HEK293T (cell line): ENCODE results near the gene NHEJ1.

ENCODE experiments used
- BHLHE40 ChIP-seq: fragments of 450-650 bp; IDR thresholded peaks from 2 replicates; pipeline ENCODE4 v1.6.1; 2016; ENCODE audit warnings: mild to moderate bottlenecking, moderate library complexity, borderline replicate concordance
- ELF4 ChIP-seq: fragments of 450-650 bp; IDR thresholded peaks from 2 replicates; pipeline ENCODE4 v1.6.1; 2017; ENCODE audit warnings: antibody characterized with exemption

DNA sequence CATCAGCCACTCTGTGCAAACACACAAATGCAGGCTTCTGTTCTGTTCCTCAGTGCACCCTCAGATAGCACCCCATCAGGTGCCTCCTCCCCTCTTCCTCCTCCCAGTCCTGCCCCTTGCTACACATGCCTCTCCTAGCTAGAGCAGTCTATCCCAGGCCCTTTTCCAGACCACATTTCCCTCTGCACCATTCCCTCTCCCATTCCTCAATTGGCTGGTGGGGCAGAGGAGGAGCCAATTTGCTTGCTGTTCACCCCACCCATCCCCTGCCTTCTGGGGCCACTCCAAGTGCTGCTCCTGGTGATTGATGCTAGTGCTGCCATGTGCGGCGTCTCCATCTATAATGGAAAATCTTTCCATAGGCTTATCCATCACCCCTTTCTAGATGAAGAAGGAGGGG lies 124.7 kb downstream of the NHEJ1 start:
- TF ChIP-seq BHLHE40 (no peak), ELF4 (no peak)
